ENCODE data around the gene CNTN4.

Gene CNTN4

DNA sequence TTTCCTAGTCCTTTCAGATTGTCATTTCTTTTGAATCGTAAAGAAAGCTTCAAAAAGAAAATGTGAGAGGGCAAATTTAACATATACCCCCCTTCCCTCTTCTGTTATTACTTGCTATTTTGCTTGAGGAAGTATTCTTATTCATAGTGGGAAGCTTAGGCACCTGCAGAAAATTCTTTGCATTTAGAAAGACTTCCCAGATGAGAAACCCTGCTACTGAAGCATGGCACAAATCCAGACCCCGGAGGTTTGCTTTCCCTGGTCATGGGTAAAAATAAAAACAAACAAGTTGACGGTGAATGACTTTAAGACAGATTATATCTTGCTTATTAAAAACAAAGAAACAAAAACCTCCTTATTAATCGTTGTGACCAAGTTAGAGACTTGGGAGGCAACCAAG, 917.6 kb downstream of the CNTN4 start:
- no peak for DNase-seq (ENCODE audit: low read depth in 3 of 3, low spot score in 1 of 3)

DNA sequence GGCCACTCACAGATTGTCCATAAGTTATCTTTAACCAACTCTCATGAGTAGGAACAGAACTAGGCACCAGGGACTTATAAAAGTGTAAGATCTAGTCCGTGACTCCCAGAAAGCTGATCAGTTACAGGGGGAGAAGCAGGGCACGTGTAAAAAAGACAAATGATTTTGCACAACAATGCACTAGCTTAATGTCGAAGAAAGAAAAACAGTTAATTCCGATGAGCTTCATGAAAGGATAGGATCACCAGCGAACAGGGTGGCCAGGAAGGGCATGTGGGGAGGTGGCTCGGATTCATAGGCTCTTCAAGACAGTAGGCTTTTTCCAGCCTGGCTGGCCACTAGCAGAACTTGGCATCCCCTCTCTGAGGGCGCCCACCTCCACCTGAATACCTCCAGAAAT, 921.5 kb downstream of the CNTN4 start:
- no peak for DNase-seq (ENCODE audit: low read depth in 3 of 3, low spot score in 1 of 3)

DNA sequence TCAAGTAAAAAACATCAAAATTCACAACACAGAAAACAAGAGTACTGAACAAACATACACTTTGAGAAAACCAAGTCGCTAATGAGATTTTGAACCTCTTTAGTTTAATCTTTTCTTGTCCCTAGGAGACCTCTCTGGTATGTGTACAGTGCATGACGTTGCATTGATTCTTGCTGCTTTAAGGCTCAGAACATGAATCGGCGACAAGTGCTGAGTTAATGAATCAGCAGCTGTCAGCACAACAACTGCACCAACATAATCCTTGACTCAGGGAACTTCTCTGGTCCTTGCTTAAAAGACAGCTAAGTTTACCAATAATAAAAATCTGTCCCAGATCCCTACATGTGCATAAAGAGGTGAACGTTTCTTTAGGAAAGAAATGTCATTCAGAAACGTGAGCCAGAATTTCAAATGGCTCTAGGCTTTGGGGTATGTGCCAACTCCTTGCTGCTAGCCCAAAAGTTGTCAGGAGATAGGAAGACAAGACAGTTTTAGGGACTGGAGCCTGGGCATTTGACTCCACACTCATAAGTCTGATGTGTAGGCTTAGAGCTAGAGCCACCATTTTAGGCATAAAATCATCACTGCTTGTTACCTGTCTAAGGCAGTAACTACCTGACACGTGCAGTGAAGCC, 924.6 kb downstream of the CNTN4 start:
- DNase-seq (ENCODE audit: low read depth in 3 of 3, low spot score in 1 of 3), result no peak

DNA sequence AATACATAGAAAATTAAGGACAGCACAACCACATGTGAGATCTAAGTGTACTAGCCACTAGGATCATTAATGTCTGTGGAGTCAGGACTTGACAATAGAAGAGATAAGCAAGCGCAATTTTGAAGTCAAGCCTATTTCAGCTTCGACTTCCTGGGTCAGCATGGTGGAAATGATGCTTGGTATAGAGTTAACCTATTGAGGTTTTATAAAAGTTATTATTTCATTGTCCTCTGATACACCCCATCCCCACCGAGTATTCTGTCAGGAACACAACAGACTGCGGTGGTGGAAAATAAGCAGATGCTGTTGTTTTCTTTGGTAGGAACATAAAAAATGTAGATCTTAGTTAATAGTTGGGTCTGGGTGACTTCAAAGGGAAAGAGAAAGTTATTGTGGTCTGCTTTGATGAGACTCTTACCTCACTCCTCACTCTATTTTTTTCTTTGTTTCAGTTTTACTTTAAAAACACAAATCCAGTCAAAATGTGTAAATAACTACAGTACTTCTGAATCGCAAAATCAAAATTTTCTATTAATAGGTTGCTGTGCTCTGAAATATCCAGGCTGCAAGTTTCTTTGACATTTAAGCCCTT, 929.4 kb downstream of the CNTN4 start:
- no peak for DNase-seq (ENCODE audit: low read depth in 3 of 3, low spot score in 1 of 3)

DNA sequence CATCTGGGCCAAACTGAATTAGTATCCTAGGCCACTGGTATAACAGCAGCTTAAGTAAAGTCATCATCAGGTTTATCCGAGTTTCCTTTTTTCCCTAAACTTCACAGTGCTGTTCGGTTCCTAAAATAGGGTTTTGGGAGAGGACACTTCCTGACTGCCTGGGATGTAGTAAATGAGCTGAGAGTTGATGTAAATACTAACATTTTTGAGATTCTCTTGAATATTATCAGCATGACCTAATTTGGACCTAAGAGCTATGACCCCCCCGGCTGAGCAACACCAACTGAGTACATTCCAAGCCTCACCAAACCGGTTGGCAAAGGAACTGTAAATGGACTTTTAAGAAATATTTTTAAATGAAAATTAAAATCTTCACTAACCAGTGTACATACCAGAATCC, 932.7 kb downstream of the CNTN4 start:
- no peak for DNase-seq (ENCODE audit: low read depth in 3 of 3, low spot score in 1 of 3)

DNA sequence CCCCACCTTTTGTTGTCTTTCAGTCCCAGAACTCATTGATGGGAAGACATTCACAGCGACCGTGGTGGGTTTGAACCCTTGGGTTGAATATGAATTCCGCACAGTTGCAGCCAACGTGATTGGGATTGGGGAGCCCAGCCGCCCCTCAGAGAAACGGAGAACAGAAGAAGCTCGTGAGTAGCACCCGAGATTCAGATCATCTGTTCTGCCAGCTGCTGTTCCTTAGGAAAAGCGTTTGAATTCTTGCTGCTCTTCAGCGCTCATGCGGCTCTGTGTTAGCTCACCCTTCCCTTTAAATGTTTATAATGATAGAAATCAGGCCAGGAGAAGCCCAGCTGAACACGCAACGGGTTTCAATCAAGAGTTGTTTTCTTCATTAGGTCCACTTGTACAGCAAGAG, 938.5 kb downstream of the CNTN4 start:
- no peak for DNase-seq (ENCODE audit: low read depth in 3 of 3, low spot score in 1 of 3)

DNA sequence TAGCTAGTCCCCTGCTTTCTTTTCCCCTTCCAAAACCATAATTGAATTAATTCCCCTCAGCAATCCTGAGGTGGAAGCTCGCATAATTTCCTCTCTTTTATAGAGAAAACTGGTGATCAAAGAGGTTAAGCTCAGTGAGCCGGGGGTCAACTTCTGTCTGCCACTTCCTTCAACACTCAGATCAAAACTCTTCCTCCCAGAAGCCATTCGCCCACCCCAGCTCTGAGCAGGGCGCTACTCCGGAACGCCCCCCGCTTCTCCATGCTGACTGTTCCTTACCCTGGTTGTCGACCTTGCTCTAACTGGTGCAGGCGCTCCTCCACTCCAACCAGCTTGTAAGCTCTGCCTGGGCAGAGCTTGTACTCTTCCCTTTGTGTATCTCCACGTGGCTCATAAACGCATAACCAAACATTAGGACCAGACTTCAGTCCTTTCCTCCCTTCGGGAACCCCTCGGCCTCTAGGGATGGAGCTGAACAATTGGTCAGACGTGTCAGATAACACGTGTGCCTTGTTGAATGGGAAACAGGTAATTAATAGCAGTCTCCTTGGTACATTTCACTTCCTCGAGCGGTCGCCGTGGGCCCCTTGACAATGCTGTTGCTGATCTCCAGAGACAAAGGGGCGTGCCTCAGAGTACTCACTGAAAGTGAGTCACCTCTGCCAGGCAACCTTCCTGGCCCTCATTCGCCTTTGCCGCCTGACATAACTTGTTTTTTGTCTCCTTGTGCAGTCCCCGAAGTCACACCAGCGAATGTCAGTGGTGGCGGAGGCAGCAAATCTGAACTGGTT, 939.7 kb downstream of the CNTN4 start:
- no peak for DNase-seq (ENCODE audit: low read depth in 3 of 3, low spot score in 1 of 3)

DNA sequence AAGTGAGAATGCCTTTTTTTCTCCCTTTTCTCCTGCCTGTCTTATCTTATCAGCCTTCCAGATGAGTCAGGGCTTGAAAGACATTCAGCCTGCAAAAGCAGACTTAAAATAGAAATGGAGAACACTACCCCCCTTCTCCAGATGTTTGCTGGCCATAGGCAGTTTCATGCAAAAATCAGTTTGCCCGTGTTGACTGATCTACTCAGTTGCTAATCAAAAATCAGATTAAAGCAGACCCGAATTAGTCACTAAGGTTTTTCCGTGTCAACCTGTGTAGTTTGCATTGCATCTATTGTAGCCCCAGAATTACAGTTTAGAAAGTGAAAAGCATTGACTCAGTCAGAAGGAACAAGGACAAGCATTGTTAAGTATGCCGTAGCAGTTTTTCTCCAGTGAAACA, 955.3 kb downstream of the CNTN4 start:
- no peak for DNase-seq (ENCODE audit: low read depth in 3 of 3, low spot score in 1 of 3)

DNA sequence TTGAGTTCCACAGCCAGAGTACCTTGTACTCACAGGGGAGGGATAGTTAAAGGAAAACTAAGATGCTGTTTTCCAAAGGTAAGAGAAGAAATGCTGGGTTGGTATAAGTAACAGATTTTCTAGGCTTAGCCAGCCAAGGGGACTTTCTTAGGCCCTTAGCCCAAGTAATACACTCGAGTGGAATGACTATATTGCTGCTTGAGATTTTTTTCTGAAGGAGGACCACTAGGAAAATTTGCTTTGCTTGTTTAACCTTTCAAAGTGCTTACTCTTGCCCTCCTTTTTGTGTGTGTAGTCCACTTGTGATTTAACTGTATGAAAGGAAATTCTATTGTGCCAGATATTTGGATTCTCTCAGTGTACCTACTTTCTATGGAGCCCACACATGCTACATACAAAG, 961.0 kb downstream of the CNTN4 start:
- no peak for DNase-seq (ENCODE audit: low read depth in 3 of 3, low spot score in 1 of 3)

DNA sequence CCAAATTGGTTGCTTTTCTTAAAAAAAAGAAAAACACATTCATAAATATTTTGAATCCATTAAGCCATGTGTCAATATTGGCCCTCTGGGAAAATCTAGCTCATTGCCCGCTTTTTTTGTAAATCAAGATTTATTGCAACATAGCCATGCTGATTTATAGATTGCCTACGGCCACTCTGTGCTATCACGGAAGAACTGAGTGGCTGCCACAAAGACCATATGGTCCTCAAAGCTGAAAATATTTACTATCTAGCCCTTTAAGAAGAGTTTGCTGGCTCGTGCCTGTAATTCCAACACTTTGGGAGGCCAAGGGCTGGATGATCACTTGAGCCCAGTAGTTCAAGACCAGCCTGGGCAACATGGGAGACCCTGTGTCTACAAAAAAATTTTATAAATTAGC, 965.6 kb downstream of the CNTN4 start:
- no peak for DNase-seq (ENCODE audit: low read depth in 3 of 3, low spot score in 1 of 3)

DNA sequence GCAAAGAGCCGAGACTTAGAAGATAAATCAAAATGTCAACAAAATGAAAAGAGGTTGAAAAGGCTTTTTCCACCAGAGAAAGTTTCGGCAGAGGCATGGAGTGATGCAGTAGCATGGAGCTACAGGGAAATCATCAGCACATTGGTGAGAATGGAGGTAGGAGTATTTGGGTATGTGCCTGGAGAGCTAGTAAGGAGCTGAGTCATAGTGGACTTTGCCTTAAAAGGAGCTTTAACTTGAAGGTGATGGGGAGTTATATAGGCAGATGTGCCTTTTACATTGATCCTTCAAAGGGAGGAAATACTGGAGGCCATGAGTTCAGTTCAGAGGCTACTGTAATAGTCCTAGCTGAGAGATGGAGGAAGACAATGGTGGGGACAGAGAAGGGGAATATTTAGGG, 967.2 kb downstream of the CNTN4 start:
- DNase-seq (ENCODE audit: low read depth in 3 of 3, low spot score in 1 of 3), result no peak

DNA sequence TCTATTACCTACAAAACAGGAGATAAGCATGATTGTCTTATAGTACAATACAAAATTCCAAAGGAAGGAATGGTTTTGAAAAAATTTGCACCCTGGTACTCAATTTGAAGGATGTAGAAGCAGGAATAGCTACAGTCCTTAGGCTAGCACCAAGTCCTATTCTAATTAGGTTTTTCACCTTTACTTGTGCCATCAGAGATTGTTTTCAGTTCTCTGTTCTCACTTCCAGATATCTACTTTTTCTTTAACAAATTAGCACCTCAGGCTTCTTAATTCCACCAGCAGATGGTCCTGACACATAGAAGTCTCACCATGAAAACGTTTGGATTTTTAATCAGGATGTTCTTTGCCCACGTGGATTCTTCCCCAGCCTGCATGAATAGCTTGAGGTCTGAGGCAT, 967.7 kb downstream of the CNTN4 start:
- DNase-seq (ENCODE audit: low read depth in 3 of 3, low spot score in 1 of 3), result no peak

DNA sequence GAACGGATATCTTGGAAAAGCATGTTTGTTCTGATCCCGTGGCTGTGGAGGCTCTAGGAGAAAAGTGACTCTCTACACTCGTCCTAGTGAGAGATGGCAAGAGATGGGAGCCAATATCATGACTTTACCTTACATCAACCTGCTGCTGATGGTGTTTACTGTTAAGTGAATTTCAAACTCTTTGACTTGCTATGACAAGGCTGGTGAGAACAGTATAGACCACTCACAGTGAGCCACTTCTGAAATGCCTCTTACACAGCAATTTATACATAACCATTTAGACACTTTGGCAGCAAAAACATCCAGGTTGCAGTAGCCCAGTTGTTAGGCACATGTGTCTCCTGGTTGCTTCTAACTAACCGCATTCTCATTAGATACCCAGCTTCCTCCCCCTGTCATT, 968.2 kb downstream of the CNTN4 start:
- no peak for DNase-seq (ENCODE audit: low read depth in 3 of 3, low spot score in 1 of 3)

DNA sequence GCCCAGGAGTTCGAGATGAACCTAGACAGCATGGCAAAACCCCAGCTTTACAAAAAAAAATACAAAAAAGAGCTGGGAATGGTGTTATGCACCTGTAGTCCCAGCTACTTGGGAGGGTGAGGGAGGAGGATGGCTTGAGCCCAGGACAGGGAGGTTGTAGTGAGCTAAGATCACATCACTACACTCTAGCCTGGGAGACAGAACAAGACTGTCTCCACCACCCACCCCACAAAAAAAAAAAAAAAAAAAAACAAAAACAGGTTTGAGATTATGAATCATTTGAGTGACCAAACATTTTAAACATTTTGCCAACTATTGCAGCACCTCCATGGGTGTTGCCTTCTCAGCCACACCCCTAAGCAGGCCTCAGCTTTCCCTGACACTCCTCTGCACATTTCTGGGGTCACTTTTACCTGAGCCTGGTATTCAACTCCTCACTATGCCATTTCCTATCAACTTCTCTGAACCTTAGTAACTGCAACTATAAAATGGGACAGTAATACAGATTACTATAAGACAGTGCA, 969.8 kb downstream of the CNTN4 start:
- DNase-seq (ENCODE audit: low read depth in 3 of 3, low spot score in 1 of 3), result no peak

DNA sequence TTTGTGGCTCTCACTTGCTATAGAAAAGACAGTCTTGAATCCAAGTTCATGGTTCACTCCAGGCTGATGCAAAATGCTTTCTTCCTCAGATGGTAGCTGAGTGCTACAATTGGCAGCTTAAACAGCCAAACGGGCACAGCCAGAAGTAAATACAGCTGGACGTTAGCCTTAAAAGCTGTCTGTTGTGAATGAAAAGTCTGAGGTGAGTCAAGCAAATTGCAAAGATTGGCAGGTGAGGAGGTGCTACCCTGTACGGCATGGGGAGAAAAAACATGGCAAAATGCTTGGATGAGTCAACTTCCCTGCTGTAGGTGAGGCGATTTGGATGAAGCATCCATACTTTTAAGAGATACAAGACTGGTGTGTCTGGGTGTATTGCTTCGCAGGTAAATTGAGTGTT, 971.1 kb downstream of the CNTN4 start:
- DNase-seq (ENCODE audit: low read depth in 3 of 3, low spot score in 1 of 3), result no peak

DNA sequence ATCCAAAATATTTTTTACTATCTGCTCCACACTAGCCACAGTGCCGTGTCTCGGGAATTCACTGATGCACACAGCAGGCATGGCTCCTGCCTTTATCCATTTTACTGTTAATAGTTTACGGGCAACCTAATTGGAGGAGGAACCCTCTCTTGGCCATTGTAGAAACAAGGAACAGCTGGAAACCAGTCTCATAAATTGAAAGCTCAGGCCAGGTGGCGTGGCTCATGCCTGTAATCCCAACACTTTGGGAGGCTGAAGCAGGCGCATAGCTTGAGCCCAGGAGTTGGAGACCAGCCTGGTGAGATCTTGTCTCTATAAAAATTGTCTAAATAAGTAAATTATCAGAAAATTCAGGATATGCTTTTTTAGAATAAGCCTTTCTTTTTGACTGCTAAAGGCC, 972.5 kb downstream of the CNTN4 start:
- DNase-seq (ENCODE audit: low read depth in 3 of 3, low spot score in 1 of 3), result no peak

DNA sequence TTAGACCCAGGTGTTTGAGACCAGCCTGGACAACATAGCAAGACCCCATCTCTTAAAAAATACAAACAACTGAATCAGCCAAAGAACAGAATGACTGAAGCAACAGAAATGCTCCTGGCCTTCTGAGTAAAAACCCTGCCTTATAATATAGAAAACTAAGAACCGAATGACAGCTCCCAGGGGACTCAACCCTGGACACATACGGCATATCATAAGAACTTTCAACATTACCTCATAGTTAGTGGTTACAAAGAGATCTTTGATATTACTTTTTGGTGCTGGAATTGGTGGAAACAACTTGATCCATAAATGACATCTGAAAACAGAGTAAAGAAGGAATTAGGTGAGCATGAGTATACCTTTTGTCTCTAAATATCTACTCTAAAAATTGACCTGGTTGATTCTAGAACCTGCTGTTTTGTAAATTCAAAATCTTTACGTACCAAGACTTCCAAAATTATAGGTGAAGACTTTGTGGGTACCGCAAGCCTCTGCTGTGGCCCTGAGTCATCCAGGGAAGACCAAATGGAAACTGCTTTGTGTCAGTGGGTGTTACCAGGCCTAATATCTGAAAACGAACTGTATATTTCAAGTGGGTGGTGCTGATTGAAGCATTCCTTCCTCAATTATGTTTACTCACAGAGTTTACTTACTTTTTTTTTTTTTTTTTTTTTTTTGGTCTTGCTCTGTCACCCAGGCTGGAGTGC, 976.0 kb downstream of the CNTN4 start:
- no peak for DNase-seq (ENCODE audit: low read depth in 3 of 3, low spot score in 1 of 3)

DNA sequence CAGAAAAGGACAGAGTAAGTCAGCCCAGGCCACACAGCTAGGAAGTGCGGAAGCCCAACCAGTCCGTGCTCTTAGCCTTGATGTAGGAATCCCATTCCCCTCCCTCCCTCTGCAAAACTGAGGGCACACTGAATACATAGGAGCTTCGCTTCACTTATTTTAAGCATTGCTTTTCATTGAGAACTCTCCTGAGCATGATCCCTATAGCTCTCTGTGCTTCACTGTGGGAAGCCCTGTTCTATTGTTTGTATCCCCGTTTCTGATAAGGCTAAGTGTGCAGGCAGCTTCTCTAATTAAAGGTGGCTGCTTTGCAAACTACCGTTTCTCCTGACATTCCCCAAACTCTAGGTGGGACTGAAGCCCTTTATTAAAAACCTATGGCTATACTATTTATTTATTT, 981.6 kb downstream of the CNTN4 start:
- DNase-seq (ENCODE audit: low read depth in 3 of 3, low spot score in 1 of 3), result no peak

DNA sequence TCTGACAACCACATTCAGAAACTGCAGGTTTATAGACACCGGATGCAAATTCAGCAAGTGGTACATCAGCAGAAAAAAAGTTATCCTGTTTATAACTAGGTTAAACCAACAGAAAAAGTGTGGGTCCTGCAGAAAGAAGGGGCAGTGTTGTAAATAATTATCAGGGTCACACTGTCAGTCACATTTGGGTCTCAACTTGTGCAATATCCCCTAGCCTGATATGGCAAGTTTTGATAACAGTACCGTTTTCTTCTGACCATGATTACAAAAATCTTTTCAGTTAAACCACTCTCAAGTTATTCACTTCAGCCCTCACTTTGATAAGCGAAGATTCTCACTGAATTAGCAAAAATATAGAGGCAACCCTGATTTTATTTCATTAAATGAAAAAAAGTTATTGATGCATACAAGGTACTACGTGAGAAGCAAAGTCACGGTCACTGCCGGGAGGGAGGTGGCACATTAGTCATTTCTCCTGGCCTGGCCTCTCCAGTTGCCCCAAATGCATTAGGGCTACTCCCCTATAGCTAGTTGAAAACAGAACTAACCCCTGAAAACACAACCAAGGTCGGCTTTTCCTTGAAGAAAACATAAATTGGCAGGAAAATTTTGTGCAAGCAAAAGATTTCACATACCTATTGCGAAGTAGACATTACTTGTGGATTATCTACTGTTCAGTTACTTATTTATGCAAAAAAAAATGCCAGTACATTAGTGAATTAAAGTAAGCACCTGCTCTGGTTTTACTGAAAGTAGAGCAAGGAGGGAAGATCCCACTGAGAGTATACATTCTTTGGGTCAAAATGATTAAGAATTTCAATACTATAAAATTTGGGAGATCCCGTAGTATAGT, 982.9 kb downstream of the CNTN4 start:
- no peak for DNase-seq (ENCODE audit: low read depth in 3 of 3, low spot score in 1 of 3)

DNA sequence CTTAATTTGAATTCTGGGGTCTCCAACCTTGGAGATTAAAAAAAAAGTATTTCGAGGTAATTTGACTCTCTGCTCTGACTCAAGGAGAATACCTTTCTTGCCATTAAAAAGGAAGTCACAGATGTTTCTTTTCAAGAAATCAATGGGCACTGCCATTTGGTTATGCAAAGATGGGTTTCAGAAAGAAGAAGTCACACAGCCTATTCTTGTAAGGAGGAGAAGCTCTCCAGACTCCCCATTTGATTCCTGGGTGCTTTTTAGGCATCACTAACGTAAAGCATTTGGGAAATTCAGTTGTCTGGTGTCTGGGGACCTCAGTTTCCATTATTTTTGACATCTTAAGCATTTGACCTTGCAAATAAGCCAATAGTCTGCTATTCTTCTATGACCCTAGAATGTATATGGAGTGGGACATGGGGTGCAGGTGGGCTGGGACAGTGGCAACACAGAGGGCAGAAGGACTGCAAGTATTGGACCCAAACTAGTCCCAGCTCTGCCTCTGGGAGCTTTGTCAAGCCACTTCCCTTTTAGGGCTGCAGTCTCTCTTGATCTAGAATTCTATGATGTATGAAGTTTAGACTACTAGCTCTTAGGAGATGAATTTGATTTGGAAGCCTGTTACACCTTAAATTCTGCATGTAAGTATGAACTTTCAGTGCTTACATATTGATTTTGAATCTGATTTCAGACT, 983.7 kb downstream of the CNTN4 start:
- no peak for DNase-seq (ENCODE audit: low read depth in 3 of 3, low spot score in 1 of 3)

All from stimulated activated CD4-positive, alpha-beta T cell treated with anti-CD3 and anti-CD28 coated beads, TNF-alpha, amount 100 ng/mL, for 1 hour (primary cell).